ENCODE results near the gene HBB. TPM values are rescaled to one million over a fixed set of nuclear protein-coding genes. Genes with fewer than 3 reads are reported as not detected.

The HBB gene
- total and polyA plus RNA-seq, 2 of the 4 experiments (the other 2 are of a cell fraction) = 0.24 TPM; not detected in 1

GRCh38 chr11:5242933-5243815 lies 16.3 kb upstream of the HBB start:
- CTCF ChIA-PET = interaction anchor here (0.6 to 1.1 kb wide), 2 partner anchors 14 to 29 kb away, joined by 3 read pairs; no protein-coding TSS in a partner anchor
- TF ChIP-seq NFE2L2 (IDR thresholded peaks at IDR 0.05; ENCODE audit: low read depth, low read length) = no peak
- TF ChIP-seq BHLHE40 (IDR thresholded peaks at IDR 0.05; ENCODE audit: low read depth, low read length) = peak; percentile 57; the same call in 1 of the 2 replicates
- H4K91ac ChIP-seq (ENCODE audit: insufficient read depth, low read depth, low read length) = no peak overlapping the region

More at GRCh38 chr11:5242933-5243815, 16.3 kb upstream of the HBB start:
- Histone ChIP-seq H3K36me3 (ENCODE audit: control insufficient read depth, insufficient read depth, low read length) (no peaks in the 10 kb centered on the region), H3K4me2 (ENCODE audit: low read depth, low read length) (no peak overlapping the region), H3K9me1 (ENCODE audit: insufficient read depth, low read length) (peaks cover 7% of the 10 kb centered on the region; the same call in 1 of the 2 replicates), H2BK20ac (ENCODE audit: low read depth, low read length) (peak overlapping the region; percentile 64), H3K4me1 (ENCODE audit: control insufficient read depth, insufficient read depth, low read length) (peaks cover 2% of the 10 kb centered on the region; the same call in 1 of the 2 replicates), H2BK15ac (ENCODE audit: low read depth, low read length) (peak overlapping the region; percentile 23; the same call in 2 of the 3 replicates), H2AK5ac (ENCODE audit: low read depth, low read length) (peak overlapping the region; percentile 74; the same call in 1 of the 2 replicates), H3K18ac (ENCODE audit: low read depth, low read length) (peak overlapping the region; percentile 56; the same call in 1 of the 2 replicates), H3K79me1 (ENCODE audit: low read depth in 1 of 2, low read length in 2 of 2) (no peaks in the 10 kb centered on the region), H2BK120ac (ENCODE audit: low read depth, low read length) (no peak overlapping the region; the same call in 1 of the 2 replicates), H2AFZ (replicated peaks; ENCODE audit: low read length, poor library complexity) (peak overlapping the region; percentile 59), H3K9me3 (ENCODE audit: control insufficient read depth, insufficient read depth, low read length) (no peaks in the 10 kb centered on the region), H3K4ac (ENCODE audit: low read depth, low read length) (no peak overlapping the region; the same call in 1 of the 2 replicates), H4K8ac (ENCODE audit: low read depth in 2 of 2, low read length in 2 of 2) (0 out of 4 replicates have a peak overlapping the region, but pooled peaks of 1 of the 2 experiments have one; percentile 39), H2AK9ac (replicated peaks; ENCODE audit: low read depth, low read length, poor library complexity) (no peak overlapping the region), H3K4me3 (ENCODE audit: insufficient read depth, low read depth, low read length) (no peak overlapping the region), H3K23ac (ENCODE audit: low read depth, low read length) (no peak overlapping the region), H3K27me3 (ENCODE audit: control insufficient read depth, insufficient read depth, low read length) (no peaks in the 10 kb centered on the region), H3K27ac (ENCODE audit: insufficient read depth, low read length) (no peak overlapping the region), H2BK5ac (ENCODE audit: low read depth, low read length, poor library complexity, severe bottlenecking) (no peak overlapping the region), H3K14ac (replicated peaks; ENCODE audit: low read depth, low read length) (0 out of 2 replicates have a peak overlapping the region, but pooled peaks have one; percentile 60), H3K9ac (ENCODE audit: low read depth, low read length) (no peak overlapping the region), H4K5ac (ENCODE audit: low read depth, low read length) (no peak overlapping the region; the same call in 1 of the 2 replicates), H4K20me1 (ENCODE audit: insufficient read depth, low read length) (no peaks in the 10 kb centered on the region), H3K56ac (ENCODE audit: extremely low read depth, insufficient read depth, low read length) (no peak overlapping the region)
- 33% methylated on average over 1 of the region's 7 CpGs; no CpG with 5 or more reads in 1 of the 2 experiments for WGBS, 2 experiments (ENCODE audit: extremely low coverage in 2 of 2, insufficient read length in 1 of 2)
- no peak for ATAC-seq (ENCODE audit: low read depth)
- dilution Hi-C loops (cut with HindIII; ENCODE audit: low sequenced_read_pairs, unreplicated experiment) = no loop called here
- POLR2A ChIA-PET (ENCODE audit: unreplicated experiment) = no interaction called here
- peak; percentile 53 for DNase-seq
- BruUV-seq (replicated peaks) = no TSS peak
- in situ Hi-C loops (cut with MboI; ENCODE audit: low sequenced_read_pairs) = no loop called here
- intact Hi-C loops (cut with micrococcal nuclease) = no loop called here
